Lower lobe of right lung (tissue), 2 donors: Measurements from ENCODE around the gene NKRF. TPM values are rescaled to one million over a fixed set of nuclear protein-coding genes. Genes with fewer than 3 reads are reported as not detected.

Experiments used
- ATAC-seq, 2 donors: fragments of 200-7000 bp; cut with Tn5 transposase; one replicate each; pipeline ENCODE4 v1.9.1; 2020 to 2022; ENCODE audit warnings: mild to moderate bottlenecking in 2 of 2, moderate library complexity in 2 of 2
- DNase-seq: peaks from one replicate; pipeline ENCODE4 v3.0.0-alpha.2; 2020
- H3K27ac ChIP-seq: fragments of 200-600 bp; one replicate; pipeline ENCODE4 v1.8.0; 2022
- H3K27me3 ChIP-seq: fragments of 200-600 bp; one replicate; pipeline ENCODE4 v1.8.0; 2022; ENCODE audit warnings: low read depth
- H3K36me3 ChIP-seq: fragments of 200-600 bp; one replicate; pipeline ENCODE4 v1.8.0; 2022; ENCODE audit warnings: mild to moderate bottlenecking
- H3K4me1 ChIP-seq: fragments of 200-600 bp; one replicate; pipeline ENCODE4 v1.8.0; 2022
- H3K4me3 ChIP-seq: fragments of 200-600 bp; one replicate; pipeline ENCODE4 v1.8.0; 2022; ENCODE audit warnings: mild to moderate bottlenecking
- H3K9me3 ChIP-seq: fragments of 200-600 bp; one replicate; pipeline ENCODE4 v1.8.0; 2022
- intact Hi-C: fragments of 100-400 bp; cut with DNase I; formaldehyde crosslinking; loops from one replicate; pipeline ENCODE4 v1.11.0; 2022
- total RNA-seq: library from RNA; stranded (reverse); fragmentation: NEBNext Ultra II Directional; extraction: Animal tissue kit (Norgen Biotek cat#: 25700); gene quantifications from one replicate; pipeline ENCODE4 v1.2.1, GENCODE V29; 2021
- TF ChIP-seq, protein P1 (sequence below): fragments of 200-600 bp; IDR thresholded peaks from one replicate; pipeline ENCODE4 v1.8.0; 2022; ENCODE audit warnings: antibody characterized with exemption, mild to moderate bottlenecking
- donor health status: DM: no; HTN: yes; CAD: no; lungs with severe emphysema.

The NKRF gene
- total RNA-seq, 1 donor from 2014 or later, result 7.3 TPM

DNA sequence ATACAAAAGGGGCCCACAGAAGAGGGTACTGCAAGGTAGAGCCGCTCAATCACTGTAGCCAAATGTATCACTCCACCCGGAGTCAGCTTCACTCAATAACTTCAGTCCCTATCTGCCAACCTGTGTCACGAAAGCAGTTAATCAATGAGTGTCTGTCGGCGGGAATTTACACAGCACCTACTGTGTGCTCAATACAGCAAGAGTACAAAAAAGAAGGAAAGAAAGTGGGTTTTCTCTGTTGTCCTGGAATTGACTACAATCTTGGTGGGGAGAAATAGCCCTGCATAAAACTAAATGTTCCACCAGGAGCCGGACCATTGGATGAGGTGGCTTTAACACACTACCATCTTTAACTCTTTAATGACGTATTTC is 780 bp upstream of the NKRF start:
- intact Hi-C loops, result no loop called here
- no peaks in the 10 kb centered on the region for H3K27me3 ChIP-seq
- no peaks in the 10 kb centered on the region for H3K36me3 ChIP-seq
- no peak for ATAC-seq
- no peaks in the 10 kb centered on the region for H3K4me1 ChIP-seq
- no peak for DNase-seq
- H3K27ac ChIP-seq, result peak overlapping the region; percentile 86
- no peaks in the 10 kb centered on the region for H3K9me3 ChIP-seq
- TF ChIP-seq, protein P1, sequence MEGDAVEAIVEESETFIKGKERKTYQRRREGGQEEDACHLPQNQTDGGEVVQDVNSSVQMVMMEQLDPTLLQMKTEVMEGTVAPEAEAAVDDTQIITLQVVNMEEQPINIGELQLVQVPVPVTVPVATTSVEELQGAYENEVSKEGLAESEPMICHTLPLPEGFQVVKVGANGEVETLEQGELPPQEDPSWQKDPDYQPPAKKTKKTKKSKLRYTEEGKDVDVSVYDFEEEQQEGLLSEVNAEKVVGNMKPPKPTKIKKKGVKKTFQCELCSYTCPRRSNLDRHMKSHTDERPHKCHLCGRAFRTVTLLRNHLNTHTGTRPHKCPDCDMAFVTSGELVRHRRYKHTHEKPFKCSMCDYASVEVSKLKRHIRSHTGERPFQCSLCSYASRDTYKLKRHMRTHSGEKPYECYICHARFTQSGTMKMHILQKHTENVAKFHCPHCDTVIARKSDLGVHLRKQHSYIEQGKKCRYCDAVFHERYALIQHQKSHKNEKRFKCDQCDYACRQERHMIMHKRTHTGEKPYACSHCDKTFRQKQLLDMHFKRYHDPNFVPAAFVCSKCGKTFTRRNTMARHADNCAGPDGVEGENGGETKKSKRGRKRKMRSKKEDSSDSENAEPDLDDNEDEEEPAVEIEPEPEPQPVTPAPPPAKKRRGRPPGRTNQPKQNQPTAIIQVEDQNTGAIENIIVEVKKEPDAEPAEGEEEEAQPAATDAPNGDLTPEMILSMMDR, result no peak
- peak overlapping the region; percentile 70 for H3K4me3 ChIP-seq

DNA sequence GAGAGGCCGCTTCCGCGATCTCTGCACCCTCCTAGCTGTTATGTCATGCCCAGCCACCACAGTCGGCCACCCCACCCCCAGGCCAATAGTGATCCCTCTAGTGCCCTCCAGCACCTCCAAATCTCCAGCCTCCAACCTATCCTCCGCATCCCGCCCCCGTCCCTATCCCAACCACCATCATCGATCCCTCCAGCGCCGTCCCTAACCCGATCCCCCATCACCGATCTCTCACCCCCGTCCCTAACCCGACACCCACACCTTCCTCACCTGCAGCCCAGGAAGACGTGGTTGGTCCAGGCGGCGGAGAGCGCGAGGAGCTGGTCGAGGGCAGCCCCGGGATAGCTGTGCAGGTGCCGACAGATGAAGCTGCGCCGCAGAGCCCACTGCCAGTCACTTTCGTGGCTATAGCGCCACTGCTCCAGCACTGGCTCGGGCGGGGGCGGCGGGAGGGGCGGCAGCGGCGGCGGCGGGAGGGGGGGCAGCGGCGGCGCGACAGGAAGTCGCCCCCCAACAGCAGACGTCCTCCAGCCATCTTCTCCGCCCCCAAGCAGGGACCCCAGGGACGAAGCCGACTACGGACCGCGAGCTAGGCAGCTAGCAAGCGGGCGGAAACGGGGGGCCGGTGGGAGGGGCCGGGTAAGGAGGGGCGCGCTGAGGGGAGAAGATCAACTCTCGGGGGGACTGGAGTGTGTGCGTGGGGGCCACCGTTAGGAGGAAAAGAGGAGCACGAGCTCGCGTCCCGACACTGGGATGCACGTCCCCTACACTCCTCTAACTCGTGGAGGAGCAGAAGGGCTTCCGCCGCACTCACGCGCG is 552 bp downstream of the NKRF start:
- Histone ChIP-seq H3K27ac (peak overlapping the region; percentile 86), H3K4me3 (peak overlapping the region; percentile 70), H3K4me1 (no peaks in the 10 kb centered on the region), H3K27me3 (no peaks in the 10 kb centered on the region), H3K36me3 (no peaks in the 10 kb centered on the region), H3K9me3 (no peaks in the 10 kb centered on the region)
- intact Hi-C loops, result no loop called here
- TF ChIP-seq, protein P1, result no peak
- peak; percentile 47 for DNase-seq
- peak; percentile 81 for ATAC-seq

DNA sequence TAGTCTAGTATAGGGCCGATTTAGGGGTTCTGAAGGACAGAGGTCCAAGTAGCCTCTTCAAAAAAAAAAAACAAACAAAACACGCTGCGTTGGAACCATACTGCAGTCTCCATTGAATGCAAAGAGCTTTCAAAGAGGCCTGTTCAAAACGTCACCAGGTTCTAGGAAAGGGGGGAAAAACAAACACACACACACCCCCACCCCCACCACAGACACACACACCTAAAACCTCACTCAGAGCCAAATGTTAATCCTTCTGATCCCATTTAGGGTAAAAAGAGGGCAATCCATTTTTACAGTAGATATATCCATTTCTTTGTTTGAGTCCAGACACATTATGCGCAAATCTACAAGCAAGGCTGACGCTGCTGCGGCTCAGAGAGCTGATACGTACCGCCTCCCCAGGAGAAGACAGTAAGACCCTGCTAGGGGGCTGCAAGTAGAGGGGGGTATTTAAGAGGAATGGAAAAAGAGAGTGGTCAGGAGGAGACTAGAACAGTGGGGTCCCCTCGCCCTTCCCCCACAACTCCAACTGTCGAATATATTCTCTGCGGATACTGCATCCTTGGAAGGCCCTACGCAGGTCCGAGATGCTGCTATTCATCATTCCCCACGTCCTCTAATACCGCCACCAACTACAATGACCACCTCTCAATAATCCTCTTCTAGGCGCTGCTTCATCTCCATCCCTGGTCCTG is 1.3 kb downstream of the NKRF start:
- H3K4me1 ChIP-seq, result no peaks in the 10 kb centered on the region
- peaks cover 3% of the 10 kb centered on the region for H3K36me3 ChIP-seq
- H3K4me3 ChIP-seq, result peak overlapping the region; percentile 70
- H3K9me3 ChIP-seq, result no peaks in the 10 kb centered on the region
- no peaks in the 10 kb centered on the region for H3K27me3 ChIP-seq
- DNase-seq (no peak), ATAC-seq (no peak)
- TF ChIP-seq, protein P1, result no peak
- intact Hi-C loops, result no loop called here
- H3K27ac ChIP-seq, result no peak overlapping the region

DNA sequence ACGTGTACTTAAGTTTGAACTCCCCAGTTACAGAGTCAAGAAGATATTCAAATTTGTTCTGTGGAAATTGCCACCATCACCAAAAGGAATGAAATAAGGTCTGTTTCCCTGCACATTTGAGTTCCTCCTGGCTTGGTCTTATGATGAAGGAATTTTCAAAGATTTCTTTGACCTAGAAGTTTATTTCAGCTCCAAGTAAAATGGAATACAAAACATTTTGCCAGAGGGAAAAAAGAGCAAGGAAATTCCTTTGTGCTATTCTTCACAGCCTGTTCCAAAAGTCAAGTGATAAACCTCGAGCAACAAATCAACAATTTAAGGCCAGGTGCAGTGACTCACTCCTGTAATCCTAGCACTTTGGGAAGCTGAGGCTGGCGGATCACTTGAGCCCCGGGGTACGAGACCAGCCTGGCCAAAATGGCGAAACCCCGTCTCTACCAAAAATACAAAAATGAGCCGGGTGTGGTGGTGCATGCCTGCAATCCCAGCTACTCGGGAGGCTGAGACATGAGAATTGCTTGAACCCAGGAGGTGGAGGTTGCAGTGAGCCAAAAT is 3.4 kb downstream of the NKRF start:
- H3K27ac ChIP-seq, result no peak overlapping the region
- no peaks in the 10 kb centered on the region for H3K27me3 ChIP-seq
- H3K4me1 ChIP-seq, result no peaks in the 10 kb centered on the region
- ATAC-seq (no peak), DNase-seq (no peak)
- H3K36me3 ChIP-seq, result peaks cover 5% of the 10 kb centered on the region
- H3K9me3 ChIP-seq, result no peaks in the 10 kb centered on the region
- TF ChIP-seq, protein P1, result no peak
- no peak overlapping the region for H3K4me3 ChIP-seq
- intact Hi-C loops, result no loop called here

- H3K36me3 ChIP-seq, result peaks cover 34% of the 10 kb centered on the region
- H3K27ac ChIP-seq, result no peak overlapping the region
- no peaks in the 10 kb centered on the region for H3K9me3 ChIP-seq
- no peak for ATAC-seq
- no peaks in the 10 kb centered on the region for H3K4me1 ChIP-seq
- no peak overlapping the region for H3K4me3 ChIP-seq
- intact Hi-C loops, result no loop called here
- DNase-seq, result no peak
- H3K27me3 ChIP-seq, result no peaks in the 10 kb centered on the region
- TF ChIP-seq, protein P1, result no peak
These were observed 16.4 kb downstream of the NKRF start for GRCh38 chrX:119589810-119590209.
